ENCODE results near the gene EDIL3.

GRCh38 chr5:84303315-84303714 lies 81.4 kb downstream of the EDIL3 start:
- TF ChIP-seq EZH2 (IDR thresholded peaks at IDR 0.05) (no peak), POLR2AphosphoS5 (IDR thresholded peaks at IDR 0.05; ENCODE audit: borderline replicate concordance, low read depth, low read length) (no peak), FOXP2 (optimal IDR thresholded peaks at IDR 0.05; ENCODE audit: control extremely low read depth, extremely low read length, insufficient read depth) (no peak)
